ENCODE results near the gene AGMO. TPM values are rescaled to one million over a fixed set of nuclear protein-coding genes. Genes with fewer than 3 reads are reported as not detected.

AGMO gene
- total RNA-seq, 2 donors from 2014 or later, result 0.48 TPM; not detected in 1

GRCh38 chr7:15440482-15440881 lies 121.3 kb downstream of the AGMO start:
- TF ChIP-seq, protein P1, sequence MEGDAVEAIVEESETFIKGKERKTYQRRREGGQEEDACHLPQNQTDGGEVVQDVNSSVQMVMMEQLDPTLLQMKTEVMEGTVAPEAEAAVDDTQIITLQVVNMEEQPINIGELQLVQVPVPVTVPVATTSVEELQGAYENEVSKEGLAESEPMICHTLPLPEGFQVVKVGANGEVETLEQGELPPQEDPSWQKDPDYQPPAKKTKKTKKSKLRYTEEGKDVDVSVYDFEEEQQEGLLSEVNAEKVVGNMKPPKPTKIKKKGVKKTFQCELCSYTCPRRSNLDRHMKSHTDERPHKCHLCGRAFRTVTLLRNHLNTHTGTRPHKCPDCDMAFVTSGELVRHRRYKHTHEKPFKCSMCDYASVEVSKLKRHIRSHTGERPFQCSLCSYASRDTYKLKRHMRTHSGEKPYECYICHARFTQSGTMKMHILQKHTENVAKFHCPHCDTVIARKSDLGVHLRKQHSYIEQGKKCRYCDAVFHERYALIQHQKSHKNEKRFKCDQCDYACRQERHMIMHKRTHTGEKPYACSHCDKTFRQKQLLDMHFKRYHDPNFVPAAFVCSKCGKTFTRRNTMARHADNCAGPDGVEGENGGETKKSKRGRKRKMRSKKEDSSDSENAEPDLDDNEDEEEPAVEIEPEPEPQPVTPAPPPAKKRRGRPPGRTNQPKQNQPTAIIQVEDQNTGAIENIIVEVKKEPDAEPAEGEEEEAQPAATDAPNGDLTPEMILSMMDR (IDR thresholded peaks at IDR 0.05), result no peak
- no peaks in the 10 kb centered on the region for H3K4me1 ChIP-seq
- H3K27ac ChIP-seq, result no peak overlapping the region
- DNase-seq (ENCODE audit: low spot score), result no peak
- no peak overlapping the region for H3K4me3 ChIP-seq
- no peaks in the 10 kb centered on the region for H3K27me3 ChIP-seq
- no peaks in the 10 kb centered on the region for H3K36me3 ChIP-seq
- no peaks in the 10 kb centered on the region for H3K9me3 ChIP-seq

- H3K36me3 ChIP-seq, result no peaks in the 10 kb centered on the region
- no peaks in the 10 kb centered on the region for H3K4me1 ChIP-seq
- TF ChIP-seq, protein P1 (IDR thresholded peaks at IDR 0.05), result no peak
- H3K4me3 ChIP-seq, result no peak overlapping the region
- no peaks in the 10 kb centered on the region for H3K9me3 ChIP-seq
- H3K27ac ChIP-seq, result no peak overlapping the region
- DNase-seq (ENCODE audit: low spot score), result no peak
- H3K27me3 ChIP-seq, result no peaks in the 10 kb centered on the region
These were observed 122.0 kb downstream of the AGMO start for GRCh38 chr7:15439853-15440252.

GRCh38 chr7:15433151-15433550 lies 128.7 kb downstream of the AGMO start:
- TF ChIP-seq, protein P1 (IDR thresholded peaks at IDR 0.05), result no peak
- Histone ChIP-seq H3K4me1 (no peaks in the 10 kb centered on the region), H3K9me3 (no peaks in the 10 kb centered on the region), H3K36me3 (no peaks in the 10 kb centered on the region), H3K27me3 (no peaks in the 10 kb centered on the region), H3K4me3 (no peak overlapping the region), H3K27ac (no peak overlapping the region)
- no peak for DNase-seq (ENCODE audit: low spot score)

DNA sequence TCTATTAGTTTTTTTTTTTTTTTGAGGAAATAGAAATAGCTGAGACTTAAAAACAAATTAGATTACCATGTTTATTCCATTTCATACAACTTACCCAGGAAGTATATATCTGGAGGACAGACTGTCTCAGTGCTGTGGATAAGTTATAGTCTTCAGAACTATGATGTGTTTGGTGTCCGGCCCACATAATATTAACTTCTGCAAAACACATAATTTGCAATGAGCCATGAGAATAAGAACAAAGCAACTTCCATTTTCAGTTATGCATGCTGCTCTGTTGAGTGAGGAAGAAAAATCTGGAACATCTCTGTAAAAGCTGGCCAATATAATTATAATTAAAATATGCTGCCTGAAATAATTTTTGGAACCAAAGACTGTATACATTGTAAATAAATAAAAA lies 130.9 kb downstream of the AGMO start:
- Histone ChIP-seq H3K4me1 (no peaks in the 10 kb centered on the region), H3K9me3 (no peaks in the 10 kb centered on the region), H3K4me3 (no peak overlapping the region), H3K36me3 (no peaks in the 10 kb centered on the region), H3K27me3 (no peaks in the 10 kb centered on the region), H3K27ac (no peak overlapping the region)
- no peak for DNase-seq (ENCODE audit: low spot score)
- TF ChIP-seq, protein P1 (IDR thresholded peaks at IDR 0.05), result no peak

- no peak overlapping the region for H3K27ac ChIP-seq
- no peak for DNase-seq (ENCODE audit: low spot score)
- no peaks in the 10 kb centered on the region for H3K4me1 ChIP-seq
- no peaks in the 10 kb centered on the region for H3K9me3 ChIP-seq
- no peaks in the 10 kb centered on the region for H3K27me3 ChIP-seq
- H3K4me3 ChIP-seq, result no peak overlapping the region
- H3K36me3 ChIP-seq, result no peaks in the 10 kb centered on the region
- TF ChIP-seq, protein P1 (IDR thresholded peaks at IDR 0.05), result no peak
These were observed 131.6 kb downstream of the AGMO start for GRCh38 chr7:15430191-15430590.

DNA sequence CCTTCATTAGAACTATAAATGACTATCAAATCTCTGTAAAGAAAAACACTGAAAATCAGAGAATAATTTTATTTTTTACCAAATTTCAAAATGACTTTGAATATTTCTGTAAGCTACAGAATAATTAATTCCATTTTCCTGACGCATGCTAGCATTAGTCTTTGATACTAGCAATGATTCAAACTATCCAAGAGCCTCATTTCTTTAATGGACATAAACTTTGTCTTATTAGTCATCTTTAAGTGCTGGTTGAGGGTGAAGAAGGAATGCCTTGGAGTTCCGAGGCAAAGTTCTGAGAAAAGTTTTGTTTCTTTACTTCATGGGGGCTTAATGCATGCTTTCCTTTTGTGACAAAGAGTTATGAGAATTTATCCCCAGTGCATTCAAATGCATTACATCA lies 137.3 kb downstream of the AGMO start:
- H3K4me1 ChIP-seq, result no peaks in the 10 kb centered on the region
- H3K27ac ChIP-seq, result no peak overlapping the region
- DNase-seq (ENCODE audit: low spot score), result no peak
- no peaks in the 10 kb centered on the region for H3K9me3 ChIP-seq
- H3K4me3 ChIP-seq, result no peak overlapping the region
- no peaks in the 10 kb centered on the region for H3K27me3 ChIP-seq
- TF ChIP-seq, protein P1 (IDR thresholded peaks at IDR 0.05), result no peak
- H3K36me3 ChIP-seq, result no peaks in the 10 kb centered on the region

Data from right atrium auricular region (tissue), 2 donors.